K562 (cell line): ENCODE results near the gene TFAP2B.

ENCODE experiments used
- HMGN3 ChIP-seq: IDR thresholded peaks from 2 replicates; pipeline ENCODE4 v1.6.1; 2011; ENCODE audit warnings: borderline replicate concordance, low read depth, mild to moderate bottlenecking, mixed read lengths, low read length; ENCODE audit not compliant: insufficient read length; ENCODE audit errors: extremely low read depth
- JUN ChIP-seq, 2 experiments: sonication (generic) in 1 of 2; formaldehyde crosslinking in 1 of 2; IDR thresholded peaks; 2 replicates each; pipeline versions ENCODE4 v1.6.1 to v1.8.0; 2012 to 2022; ENCODE audit warnings: borderline replicate concordance in 2 of 2, mild to moderate bottlenecking in 2 of 2, improper control_type of control experiment in 1 of 2, low read depth in 1 of 2, low read length in 1 of 2, missing genetic modification reagents in 1 of 2
- POLR2A ChIP-seq: fragments of 450-650 bp; conservative IDR thresholded peaks from 2 replicates; pipeline ENCODE4 v1.6.1; 2016
- SAP30 ChIP-seq: fragments of 200-600 bp; sonication (generic); IDR thresholded peaks from 2 replicates; pipeline ENCODE4 v1.6.1; 2012; ENCODE audit warnings: borderline replicate concordance, low read depth, mild to moderate bottlenecking, moderate library complexity, low read length, control low read depth, inconsistent platforms; ENCODE audit not compliant: insufficient read depth, poor library complexity, severe bottlenecking
- TGIF2 ChIP-seq: sonication (generic); formaldehyde crosslinking; IDR thresholded peaks from 2 replicates; pipeline ENCODE4 v1.8.1; 2022; ENCODE audit warnings: mild to moderate bottlenecking, missing genetic modification reagents, moderate library complexity
- ZBED1 ChIP-seq: IDR thresholded peaks from 2 replicates; pipeline ENCODE4 v1.6.1; 2014
- ZNF263 ChIP-seq: sonication (generic); formaldehyde crosslinking; IDR thresholded peaks from 2 replicates; pipeline ENCODE4 v1.8.0; 2022; ENCODE audit warnings: mild to moderate bottlenecking, missing genetic modification reagents, borderline replicate concordance
- TF ChIP-seq, protein P1 (sequence below), 3 experiments: IDR thresholded peaks in 2 of 3; conservative IDR thresholded peaks in 1 of 3; 2 replicates each; pipeline ENCODE4 v1.5.1; 2011 to 2012; ENCODE audit warnings: low read length in 3 of 3, mild to moderate bottlenecking in 3 of 3, control low read depth in 2 of 3, improper control_type of control experiment in 1 of 3, inconsistent platforms in 1 of 3, low read depth in 1 of 3, mixed read lengths in 1 of 3, moderate library complexity in 1 of 3; ENCODE audit not compliant: insufficient read depth in 2 of 3

GRCh38 chr6:50823094-50823920 lies 4.6 kb downstream of the TFAP2B start:
- TF ChIP-seq ZNF263 (CRISPR knock-in tag) (no peak), TGIF2 (CRISPR knock-in tag) (no peak), POLR2A (no peak), JUN (IDR thresholded peaks at IDR 0.05; ENCODE audit: borderline replicate concordance, low read depth, low read length) (no peak), JUN (CRISPR knock-in tag; IDR thresholded peaks at IDR 0.05; ENCODE audit: borderline replicate concordance) (no peak), SAP30 (no peak), ZBED1 (no peak), HMGN3 (no peak)
- TF ChIP-seq, protein P1, sequence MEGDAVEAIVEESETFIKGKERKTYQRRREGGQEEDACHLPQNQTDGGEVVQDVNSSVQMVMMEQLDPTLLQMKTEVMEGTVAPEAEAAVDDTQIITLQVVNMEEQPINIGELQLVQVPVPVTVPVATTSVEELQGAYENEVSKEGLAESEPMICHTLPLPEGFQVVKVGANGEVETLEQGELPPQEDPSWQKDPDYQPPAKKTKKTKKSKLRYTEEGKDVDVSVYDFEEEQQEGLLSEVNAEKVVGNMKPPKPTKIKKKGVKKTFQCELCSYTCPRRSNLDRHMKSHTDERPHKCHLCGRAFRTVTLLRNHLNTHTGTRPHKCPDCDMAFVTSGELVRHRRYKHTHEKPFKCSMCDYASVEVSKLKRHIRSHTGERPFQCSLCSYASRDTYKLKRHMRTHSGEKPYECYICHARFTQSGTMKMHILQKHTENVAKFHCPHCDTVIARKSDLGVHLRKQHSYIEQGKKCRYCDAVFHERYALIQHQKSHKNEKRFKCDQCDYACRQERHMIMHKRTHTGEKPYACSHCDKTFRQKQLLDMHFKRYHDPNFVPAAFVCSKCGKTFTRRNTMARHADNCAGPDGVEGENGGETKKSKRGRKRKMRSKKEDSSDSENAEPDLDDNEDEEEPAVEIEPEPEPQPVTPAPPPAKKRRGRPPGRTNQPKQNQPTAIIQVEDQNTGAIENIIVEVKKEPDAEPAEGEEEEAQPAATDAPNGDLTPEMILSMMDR (IDR thresholded peaks at IDR 0.05 in 2 of 3, conservative IDR thresholded peaks at IDR 0.05 in 1 of 3; ENCODE audit: insufficient read depth in 2 of 3, low read depth in 1 of 3, low read length in 3 of 3), result no peak
